ENCODE data around the gene ACVR2B.

DNA sequence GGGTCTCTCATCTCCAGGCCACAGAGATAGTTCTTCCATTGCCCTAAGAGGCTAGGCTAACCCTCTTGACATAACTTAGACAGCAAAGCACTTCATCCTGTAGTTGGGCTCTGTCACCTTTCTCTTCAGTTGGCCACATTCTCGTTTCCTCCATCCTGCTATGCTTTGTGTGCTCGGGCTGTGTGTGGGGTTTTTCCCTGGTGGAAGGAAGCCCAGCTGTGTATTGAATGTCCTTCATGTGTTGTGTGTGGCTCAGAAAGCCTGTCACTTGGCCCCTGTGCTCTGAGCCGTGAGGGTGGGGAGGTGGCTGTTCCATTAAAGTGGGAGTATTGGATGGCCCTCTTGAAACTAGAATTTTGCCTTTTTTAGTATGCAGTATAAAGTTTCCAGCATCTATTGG lies 33.6 kb downstream of the ACVR2B start:
- TF ChIP-seq, protein P1, sequence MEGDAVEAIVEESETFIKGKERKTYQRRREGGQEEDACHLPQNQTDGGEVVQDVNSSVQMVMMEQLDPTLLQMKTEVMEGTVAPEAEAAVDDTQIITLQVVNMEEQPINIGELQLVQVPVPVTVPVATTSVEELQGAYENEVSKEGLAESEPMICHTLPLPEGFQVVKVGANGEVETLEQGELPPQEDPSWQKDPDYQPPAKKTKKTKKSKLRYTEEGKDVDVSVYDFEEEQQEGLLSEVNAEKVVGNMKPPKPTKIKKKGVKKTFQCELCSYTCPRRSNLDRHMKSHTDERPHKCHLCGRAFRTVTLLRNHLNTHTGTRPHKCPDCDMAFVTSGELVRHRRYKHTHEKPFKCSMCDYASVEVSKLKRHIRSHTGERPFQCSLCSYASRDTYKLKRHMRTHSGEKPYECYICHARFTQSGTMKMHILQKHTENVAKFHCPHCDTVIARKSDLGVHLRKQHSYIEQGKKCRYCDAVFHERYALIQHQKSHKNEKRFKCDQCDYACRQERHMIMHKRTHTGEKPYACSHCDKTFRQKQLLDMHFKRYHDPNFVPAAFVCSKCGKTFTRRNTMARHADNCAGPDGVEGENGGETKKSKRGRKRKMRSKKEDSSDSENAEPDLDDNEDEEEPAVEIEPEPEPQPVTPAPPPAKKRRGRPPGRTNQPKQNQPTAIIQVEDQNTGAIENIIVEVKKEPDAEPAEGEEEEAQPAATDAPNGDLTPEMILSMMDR (IDR thresholded peaks at IDR 0.05), result no peak
- TF ChIP-seq ZFX (IDR thresholded peaks at IDR 0.05; ENCODE audit: borderline replicate concordance), result no peak

All from 22Rv1 (cell line).